Suprapubic skin (tissue), 4 donors: ENCODE results near the gene DNAJC18. TPM values are rescaled to one million over a fixed set of nuclear protein-coding genes. Genes with fewer than 3 reads are reported as not detected.
A peak's percentile ranks its signal among the peaks of the same experiment; 100 is the strongest.

Experiments
- DNase-seq, 2 donors: peaks; one replicate each; pipeline ENCODE4 v3.0.0-alpha.2; 2019; ENCODE audit warnings: low spot score in 2 of 2
- H3K27ac ChIP-seq: fragments of 200-600 bp; sonication (generic); one replicate; pipeline ENCODE4 v1.5.1; 2019
- H3K27me3 ChIP-seq: fragments of 200-600 bp; sonication (generic); one replicate; pipeline ENCODE4 v1.5.1; 2019
- H3K36me3 ChIP-seq: fragments of 200-600 bp; sonication (generic); one replicate; pipeline ENCODE4 v1.5.1; 2019
- H3K4me1 ChIP-seq: fragments of 200-600 bp; sonication (generic); one replicate; pipeline ENCODE4 v1.5.1; 2019
- H3K4me3 ChIP-seq: fragments of 200-600 bp; sonication (generic); one replicate; pipeline ENCODE4 v1.5.1; 2019; ENCODE audit warnings: mild to moderate bottlenecking
- H3K9me3 ChIP-seq: fragments of 200-600 bp; sonication (generic); one replicate; pipeline ENCODE4 v1.5.1; 2019
- CTCF ChIP-seq, 2 donors: fragments of 200-600 bp in 1 of 2; fragments of 450-650 bp in 1 of 2; sonication (generic) in 1 of 2; IDR thresholded peaks; one replicate each; pipeline ENCODE4 v1.5.1; 2016 to 2019; ENCODE audit warnings: antibody characterized with exemption in 2 of 2, mild to moderate bottlenecking in 1 of 2, moderate library complexity in 1 of 2
- EP300 ChIP-seq: sonication (generic); formaldehyde crosslinking; IDR thresholded peaks from one replicate; pipeline ENCODE4 v1.6.1; 2017; ENCODE audit warnings: antibody characterized with exemption
- POLR2A ChIP-seq, 2 donors: fragments of 450-650 bp; IDR thresholded peaks; one replicate each; pipeline ENCODE4 v1.6.1; 2017; ENCODE audit warnings: antibody characterized with exemption in 2 of 2, mild to moderate bottlenecking in 2 of 2, moderate library complexity in 2 of 2
- POLR2AphosphoS5 ChIP-seq, 3 donors: sonication (generic); formaldehyde crosslinking; IDR thresholded peaks; one replicate each; pipeline ENCODE4 v1.6.1; 2017; ENCODE audit warnings: antibody characterized with exemption in 3 of 3
- whole genome bisulfite sequencing: methylation state at CpG from one replicate; pipeline ENCODE4 v1.1.5; 2018; 5-methylcytosine and 5-hydroxymethylcytosine counted together
- total RNA-seq, 4 donors: library from RNA; depleted of rRNA; stranded (reverse); fragments of >200 nt; gene quantifications; one replicate each; pipeline ENCODE4 v1.1.0, GENCODE V29; 2016

Gene DNAJC18
- total RNA-seq, 4 donors from 2014 or later, result 2.2 to 7.2 (median 2.9) TPM

- Histone ChIP-seq H3K4me3 (no peak overlapping the region), H3K4me1 (peaks cover 34% of the 10 kb centered on the region), H3K9me3 (no peaks in the 10 kb centered on the region), H3K36me3 (peaks cover 10% of the 10 kb centered on the region), H3K27me3 (no peaks in the 10 kb centered on the region), H3K27ac (peak overlapping the region; percentile 62)
- DNase-seq, result no peak
- no peak for TF ChIP-seq CTCF (IDR thresholded peaks at IDR 0.05)
- TF ChIP-seq POLR2A (IDR thresholded peaks at IDR 0.05), result no peak
- no peak for TF ChIP-seq POLR2AphosphoS5 (IDR thresholded peaks at IDR 0.05)
- no peak for TF ChIP-seq EP300
Observed at GRCh38 chr5:139415869-139416268, 23.5 kb downstream of the DNAJC18 start.

GRCh38 chr5:139415221-139415861, 24.0 kb downstream of the DNAJC18 start:
- H3K36me3 ChIP-seq, result peaks cover 10% of the 10 kb centered on the region
- no peak overlapping the region for H3K4me3 ChIP-seq
- no peaks in the 10 kb centered on the region for H3K27me3 ChIP-seq
- no peaks in the 10 kb centered on the region for H3K9me3 ChIP-seq
- H3K4me1 ChIP-seq, result peaks cover 34% of the 10 kb centered on the region
- H3K27ac ChIP-seq, result peak overlapping the region; percentile 62
- DNase-seq, result no peak
- TF ChIP-seq POLR2AphosphoS5 (IDR thresholded peaks at IDR 0.05) (peak in 2 of 3 donors; percentile 40 to 55), POLR2A (IDR thresholded peaks at IDR 0.05) (no peak), EP300 (no peak)
- 46% methylated on average over 5 of the region's 8 CpGs for WGBS

GRCh38 chr5:139414581-139415130, 24.7 kb downstream of the DNAJC18 start:
- peaks cover 38% of the 10 kb centered on the region for H3K4me1 ChIP-seq
- peaks cover 6% of the 10 kb centered on the region for H3K36me3 ChIP-seq
- 66% methylated on average over 9 of the region's 9 CpGs for WGBS
- no peaks in the 10 kb centered on the region for H3K9me3 ChIP-seq
- no peak overlapping the region for H3K4me3 ChIP-seq
- H3K27me3 ChIP-seq, result no peaks in the 10 kb centered on the region
- TF ChIP-seq POLR2A (IDR thresholded peaks at IDR 0.05), result no peak
- peak overlapping the region; percentile 28 for H3K27ac ChIP-seq
- no peak for DNase-seq

- H3K4me1 ChIP-seq, result peaks cover 40% of the 10 kb centered on the region
- DNase-seq, result no peak
- H3K4me3 ChIP-seq, result no peak overlapping the region
- TF ChIP-seq POLR2A (IDR thresholded peaks at IDR 0.05) (no peak), EP300 (no peak), POLR2AphosphoS5 (IDR thresholded peaks at IDR 0.05) (no peak), CTCF (IDR thresholded peaks at IDR 0.05) (no peak)
- peak overlapping the region; percentile 28 for H3K27ac ChIP-seq
- H3K27me3 ChIP-seq, result no peaks in the 10 kb centered on the region
- no peaks in the 10 kb centered on the region for H3K9me3 ChIP-seq
- 69% methylated on average over 6 of the region's 6 CpGs for WGBS
- no peaks in the 10 kb centered on the region for H3K36me3 ChIP-seq
Observed at GRCh38 chr5:139413963-139414362, 25.4 kb downstream of the DNAJC18 start.

- H3K4me3 ChIP-seq, result no peak overlapping the region
- WGBS, result 95% methylated on average over 6 of the region's 6 CpGs
- TF ChIP-seq CTCF (IDR thresholded peaks at IDR 0.05) (no peak), EP300 (no peak), POLR2AphosphoS5 (IDR thresholded peaks at IDR 0.05) (no peak), POLR2A (IDR thresholded peaks at IDR 0.05) (no peak)
- DNase-seq, result no peak
- no peaks in the 10 kb centered on the region for H3K9me3 ChIP-seq
- H3K36me3 ChIP-seq, result no peaks in the 10 kb centered on the region
- H3K4me1 ChIP-seq, result peaks cover 40% of the 10 kb centered on the region
- no peaks in the 10 kb centered on the region for H3K27me3 ChIP-seq
- no peak overlapping the region for H3K27ac ChIP-seq
Observed at GRCh38 chr5:139413153-139413552, 26.2 kb downstream of the DNAJC18 start.

GRCh38 chr5:139410993-139411828, 28.1 kb downstream of the DNAJC18 start:
- Histone ChIP-seq H3K4me1 (peaks cover 36% of the 10 kb centered on the region), H3K9me3 (no peaks in the 10 kb centered on the region), H3K36me3 (no peaks in the 10 kb centered on the region), H3K4me3 (no peak overlapping the region), H3K27ac (peak overlapping the region; percentile 28), H3K27me3 (no peaks in the 10 kb centered on the region)
- TF ChIP-seq POLR2AphosphoS5 (IDR thresholded peaks at IDR 0.05), result no peak
- TF ChIP-seq POLR2A (IDR thresholded peaks at IDR 0.05), result no peak
- no peak for TF ChIP-seq EP300
- TF ChIP-seq CTCF (IDR thresholded peaks at IDR 0.05), result no peak
- DNase-seq, result no peak
- WGBS, result 68% methylated on average over 17 of the region's 17 CpGs
